H1 (cell line): ENCODE data around the gene NPSR1. TPM values are rescaled to one million over a fixed set of nuclear protein-coding genes. Genes with fewer than 3 reads are reported as not detected.

Experiments used
- CTCF ChIA-PET: fragments of 300-600 bp; sonication (Branson Sonifier 250); formaldehyde crosslinking; loops from one replicate; lab custom pipeline; 2021; ENCODE audit not compliant: partially characterized antibody; lab: Charles Lee
- POLR2A ChIA-PET: fragments of 300-600 bp; sonication (Branson Sonifier 250); formaldehyde crosslinking; loops from one replicate; lab custom pipeline; 2021; ENCODE audit warnings: inconsistent platforms; ENCODE audit not compliant: partially characterized antibody; lab: Charles Lee
- DNase-seq, 2 experiments: peaks; one replicate each; pipeline versions ENCODE4 v3.0.0 to v3.0.0-alpha.2; 2010 to 2022; ENCODE audit warnings: low spot score in 2 of 2, low read depth in 1 of 2, mixed read lengths in 1 of 2
- FAIRE-seq: peaks from 2 replicates; lab custom pipeline; 2011; peaks lifted over from hg19 to GRCh38; lab: Jason Lieb, UNC
- H2AFZ ChIP-seq: 2 replicates; pipeline ENCODE4 v1.8.1; 2012; ENCODE audit warnings: low read length, inconsistent platforms
- H2AK5ac ChIP-seq: 2 replicates; pipeline ENCODE4 v1.6.1; 2013; ENCODE audit warnings: low read depth, low read length
- H2BK120ac ChIP-seq: replicated peaks from 2 replicates; pipeline ENCODE3; 2013; ENCODE audit warnings: low read depth, low read length, inconsistent platforms
- H2BK12ac ChIP-seq: 2 replicates; pipeline ENCODE4 v1.6.1; 2013; ENCODE audit warnings: low read depth, low read length
- H2BK15ac ChIP-seq: 2 replicates; pipeline ENCODE4 v1.6.1; 2013; ENCODE audit warnings: low read length
- H2BK20ac ChIP-seq: 2 replicates; pipeline ENCODE4 v1.6.1; 2013; ENCODE audit warnings: low read length
- H2BK5ac ChIP-seq: 2 replicates; pipeline ENCODE4 v1.6.1; 2013; ENCODE audit warnings: low read depth, low read length
- H3K14ac ChIP-seq: 2 replicates; pipeline ENCODE4 v1.6.1; 2013; ENCODE audit warnings: inconsistent platforms; ENCODE audit not compliant: insufficient read length
- H3K18ac ChIP-seq: 2 replicates; pipeline ENCODE4 v1.6.1; 2013; ENCODE audit warnings: low read length; ENCODE audit errors: extremely low read depth
- H3K23ac ChIP-seq: 2 replicates; pipeline ENCODE4 v1.6.1; 2013; ENCODE audit warnings: inconsistent platforms; ENCODE audit not compliant: insufficient read length
- H3K23me2 ChIP-seq: 2 replicates; pipeline ENCODE4 v1.6.1; 2013; ENCODE audit warnings: low read depth, low read length
- H3K27ac ChIP-seq: 2 replicates; pipeline ENCODE4 v1.6.1; 2011; ENCODE audit warnings: low read depth, low read length, inconsistent platforms
- H3K27me3 ChIP-seq, 4 experiments: replicated peaks in 1 of 4; 1 replicate in 1 of 4; 2 replicates in 3 of 4; pipeline versions ENCODE4 v1.6.1 to v1.8.1; 2011 to 2013; ENCODE audit warnings: low read length in 3 of 4, mild to moderate bottlenecking in 3 of 4, inconsistent platforms in 2 of 4, mixed read lengths in 2 of 4, moderate library complexity in 1 of 4; ENCODE audit not compliant: control insufficient read depth in 3 of 4, insufficient read depth in 3 of 4; ENCODE audit errors: extremely low read depth in 1 of 4
- H3K36me3 ChIP-seq, 4 experiments: 2 replicates each; pipeline versions ENCODE4 v1.6.1 to v1.8.1; 2011 to 2013; ENCODE audit warnings: mild to moderate bottlenecking in 4 of 4, low read length in 3 of 4, moderate library complexity in 2 of 4, control low read depth in 1 of 4, inconsistent platforms in 1 of 4; ENCODE audit not compliant: insufficient read depth in 4 of 4, control insufficient read depth in 2 of 4
- H3K4ac ChIP-seq: replicated peaks from 2 replicates; pipeline ENCODE3; 2013; ENCODE audit warnings: low read length, low read depth, mixed read lengths, inconsistent platforms; ENCODE audit not compliant: insufficient read length
- H3K4me1 ChIP-seq, 4 experiments: replicated peaks in 1 of 4; 1 replicate in 1 of 4; 2 replicates in 3 of 4; pipeline versions ENCODE4 v1.6.1 to v1.8.1; 2011 to 2013; ENCODE audit warnings: low read length in 3 of 4, inconsistent platforms in 2 of 4, mixed read lengths in 1 of 4; ENCODE audit not compliant: insufficient read depth in 4 of 4, control insufficient read depth in 3 of 4
- H3K4me2 ChIP-seq, 2 experiments: 2 replicates each; pipeline versions ENCODE4 v1.6.1 to v1.8.1; 2011 to 2013; ENCODE audit warnings: low read depth in 2 of 2, low read length in 2 of 2, control low read depth in 1 of 2, inconsistent platforms in 1 of 2, mild to moderate bottlenecking in 1 of 2; ENCODE audit not compliant: insufficient read depth in 1 of 2
- H3K4me3 ChIP-seq, 4 experiments: fragments of 200-600, 300-600 bp in 1 of 4; sonication (generic), shearing (Covaris generic), sonication (Bioruptor Twin) in 1 of 4; 2 replicates each; pipeline versions ENCODE4 v1.5.1 to v1.8.1; 2011 to 2016; ENCODE audit warnings: low read length in 4 of 4, low read depth in 3 of 4, control low read depth in 2 of 4, inconsistent platforms in 2 of 4, mild to moderate bottlenecking in 2 of 4, mixed read lengths in 1 of 4, moderate library complexity in 1 of 4; ENCODE audit not compliant: insufficient read depth in 2 of 4; ENCODE audit errors: extremely low read depth in 1 of 4
- H3K56ac ChIP-seq: replicated peaks from 2 replicates; pipeline ENCODE3; 2013; ENCODE audit warnings: low read depth, mild to moderate bottlenecking, mixed read lengths, low read length, inconsistent platforms; ENCODE audit not compliant: insufficient read length
- H3K79me1 ChIP-seq: 2 replicates; pipeline ENCODE4 v1.6.1; 2013; ENCODE audit warnings: low read depth, low read length, control low read depth
- H3K79me2 ChIP-seq, 2 experiments: 2 replicates each; pipeline versions ENCODE4 v1.6.1 to v1.8.1; 2012 to 2013; ENCODE audit warnings: low read length in 2 of 2, mild to moderate bottlenecking in 2 of 2, inconsistent platforms in 1 of 2; ENCODE audit not compliant: insufficient read depth in 2 of 2, control insufficient read depth in 1 of 2
- H3K9ac ChIP-seq, 4 experiments: replicated peaks in 1 of 4; 1 replicate in 1 of 4; 2 replicates in 3 of 4; pipeline versions ENCODE4 v1.6.1 to v1.8.1; 2011 to 2013; ENCODE audit warnings: low read depth in 3 of 4, low read length in 3 of 4, control low read depth in 2 of 4, mild to moderate bottlenecking in 2 of 4, moderate library complexity in 2 of 4, inconsistent platforms in 1 of 4; ENCODE audit errors: extremely low read depth in 1 of 4
- H3K9me3 ChIP-seq, 2 experiments: 2 replicates each; pipeline versions ENCODE4 v1.6.1 to v1.8.1; 2012 to 2013; ENCODE audit warnings: mild to moderate bottlenecking in 2 of 2, moderate library complexity in 2 of 2, control low read depth in 1 of 2, inconsistent platforms in 1 of 2, low read depth in 1 of 2, low read length in 1 of 2, mixed read lengths in 1 of 2; ENCODE audit not compliant: insufficient read depth in 2 of 2
- H4K20me1 ChIP-seq, 2 experiments: replicated peaks in 1 of 2; 2 replicates each; pipeline versions ENCODE3 to v1.8.1; 2011 to 2013; ENCODE audit warnings: inconsistent platforms in 2 of 2, low read length in 2 of 2, mild to moderate bottlenecking in 1 of 2; ENCODE audit not compliant: insufficient read depth in 2 of 2, control insufficient read depth in 1 of 2
- H4K5ac ChIP-seq: 2 replicates; pipeline ENCODE4 v1.6.1; 2013; ENCODE audit warnings: low read length, low read depth, mixed read lengths, inconsistent platforms; ENCODE audit not compliant: insufficient read length
- H4K8ac ChIP-seq: 2 replicates; pipeline ENCODE4 v1.8.0; 2013; ENCODE audit warnings: mild to moderate bottlenecking, moderate library complexity, low read length, inconsistent platforms; ENCODE audit not compliant: insufficient read depth; ENCODE audit errors: extremely low read depth
- H4K91ac ChIP-seq: replicated peaks from 2 replicates; pipeline ENCODE3; 2013; ENCODE audit warnings: low read length, mixed read lengths, inconsistent platforms; ENCODE audit not compliant: insufficient read length
- ASH2L ChIP-seq: fragments of 200-600, 300-600 bp; sonication (generic); IDR thresholded peaks from one replicate; pipeline ENCODE4 v1.7.1; 2017; ENCODE audit warnings: low read length
- ATF2 ChIP-seq: IDR thresholded peaks from 2 replicates; pipeline ENCODE4 v1.6.1; 2012; ENCODE audit warnings: low read length, inconsistent platforms
- ATF3 ChIP-seq: IDR thresholded peaks from 2 replicates; pipeline ENCODE4 v1.6.1; 2011; ENCODE audit warnings: low read depth, mild to moderate bottlenecking, low read length; ENCODE audit not compliant: insufficient read depth
- CBX5 ChIP-seq: fragments of 300-800, 300-1000 bp; sonication (generic); IDR thresholded peaks from 2 replicates; pipeline ENCODE4 v1.7.1; 2016; ENCODE audit warnings: antibody characterized with exemption, low read length, low read depth
- CREB1 ChIP-seq: IDR thresholded peaks from 2 replicates; pipeline ENCODE4 v1.6.1; 2012; ENCODE audit warnings: inconsistent platforms
- GTF2F1 ChIP-seq: IDR thresholded peaks from 2 replicates; pipeline ENCODE4 v1.6.1; 2012; ENCODE audit warnings: low read depth, low read length, improper control_type of control experiment, borderline replicate concordance
- HDAC6 ChIP-seq: IDR thresholded peaks from one replicate; pipeline ENCODE4 v1.7.1; 2012; ENCODE audit warnings: low read depth, mild to moderate bottlenecking, inconsistent platforms, low read length, moderate library complexity
- JUND ChIP-seq: IDR thresholded peaks from 2 replicates; pipeline ENCODE4 v1.6.1; 2011; ENCODE audit warnings: mild to moderate bottlenecking, improper control_type of control experiment, low read length
- KDM5A ChIP-seq: fragments of 200-600 bp; IDR thresholded peaks from 2 replicates; pipeline ENCODE4 v1.7.1; 2012; ENCODE audit warnings: mild to moderate bottlenecking, low read length, inconsistent platforms, mixed read lengths
- RFX5 ChIP-seq: IDR thresholded peaks from 2 replicates; pipeline ENCODE4 v1.6.1; 2011; ENCODE audit warnings: low read depth, low read length, improper control_type of control experiment, borderline replicate concordance
- SIN3A ChIP-seq, 2 experiments: IDR thresholded peaks in 1 of 2; conservative IDR thresholded peaks in 1 of 2; 2 replicates each; pipeline ENCODE4 v1.6.1; 2011 to 2012; ENCODE audit warnings: low read length in 2 of 2, improper control_type of control experiment in 1 of 2, low read depth in 1 of 2, mild to moderate bottlenecking in 1 of 2
- SUZ12 ChIP-seq: fragments of 200-600 bp; sonication (generic); IDR thresholded peaks from 2 replicates; pipeline ENCODE4 v1.6.1; 2012; ENCODE audit warnings: mild to moderate bottlenecking, inconsistent platforms, low read length, moderate library complexity, mixed read lengths
- WGBS, 2 experiments: shearing (Covaris generic) in 1 of 2; methylation state at CpG; one replicate each; pipeline versions ENCODE4 v1.1.6 to v1.1.7; 2013 to 2015; ENCODE audit warnings: low lambda C conversion rate in 2 of 2, mixed read lengths in 2 of 2, inconsistent platforms in 1 of 2, low coverage in 1 of 2, missing lambda C conversion rate in 1 of 2; ENCODE audit not compliant: insufficient replicate concordance in 2 of 2, insufficient coverage in 1 of 2, insufficient read length in 1 of 2; ENCODE audit errors: extremely low coverage in 1 of 2, missing lambda C conversion rate in 1 of 2; 5-methylcytosine and 5-hydroxymethylcytosine counted together
- polyA plus RNA-seq, 7 experiments: library from polyadenylated mRNA; depleted of rRNA in 3 of 7; stranded (reverse) in 5 of 7; unstranded in 2 of 7; fragments of >200 nt in 5 of 7; fragments of 200-250 nt in 2 of 7; gene quantifications; 1 replicate in 5 of 7; 2 replicates in 1 of 7; 4 replicates in 1 of 7; pipeline versions ENCODE4 v1.2.1 to v1.2.3, GENCODE V29; 2011 to 2013; ENCODE audit warnings: missing spikeins in 2 of 7, mixed read lengths in 2 of 7
- total RNA-seq: library from RNA; stranded (reverse); fragmentation: NEBNext Ultra II Directional; extraction: Animal tissue kit (Norgen Biotek cat#: 25700); gene quantifications from 2 replicates; pipeline ENCODE4 v1.2.1, GENCODE V29; 2021

The NPSR1 gene
- total and polyA plus RNA-seq, 2 of the 8 experiments (the other 6 are each of a cell fraction or from before 2014, with no cell fraction given) = not detected

- Histone ChIP-seq H3K9me3 (peaks cover 16 to 19% of the 10 kb centered on the region in 2 experiments), H3K14ac (no peak overlapping the region), H3K4me2 (no peak overlapping the region), H4K20me1 (no peaks in the 10 kb centered on the region), H4K8ac (no peak overlapping the region), H4K5ac (no peak overlapping the region), H3K27me3 (no peaks in the 10 kb centered on the region), H3K4me1 (no peaks in the 10 kb centered on the region; a peak in 1 of 7 replicates), H3K27ac (no peak overlapping the region), H3K36me3 (peaks cover 0 to 3% (median 0%) of the 10 kb centered on the region in 4 experiments; a peak in 1 of 8 replicates), H2AK5ac (0 out of 2 replicates have a peak overlapping the region, but pooled peaks have one; percentile 15), H2AFZ (no peak overlapping the region), H3K4ac (no peak overlapping the region), H2BK12ac (no peak overlapping the region; the same call in 1 of the 2 replicates), H4K91ac (no peak overlapping the region), H3K23ac (no peak overlapping the region), H2BK120ac (no peak overlapping the region), H3K23me2 (peaks cover 3% of the 10 kb centered on the region; the same call in 1 of the 2 replicates), H3K56ac (no peak overlapping the region), H3K79me2 (no peaks in the 10 kb centered on the region), H2BK5ac (peak overlapping the region; percentile 83; the same call in 1 of the 2 replicates), H3K4me3 (no peak overlapping the region), H3K9ac (no peak overlapping the region), H2BK15ac (no peak overlapping the region), H3K79me1 (no peaks in the 10 kb centered on the region), H3K18ac (no peak overlapping the region), H2BK20ac (peak overlapping the region; percentile 94; the same call in 1 of the 2 replicates)
- no peak for FAIRE-seq
- 91% methylated on average over 2 of the region's 2 CpGs; no CpG with 5 or more reads in 1 of the 2 experiments for WGBS, 2 experiments
- CTCF ChIA-PET = interaction anchor here (0.6 to 1.5 kb wide), 2 partner anchors 21 to 73 kb away, joined by 3 to 4 read pairs; no protein-coding TSS in a partner anchor
- no peak for DNase-seq
- POLR2A ChIA-PET = no interaction called here
- TF ChIP-seq RFX5 (no peak), GTF2F1 (no peak), JUND (no peak), ASH2L (no peak), ATF2 (no peak), CREB1 (no peak), CBX5 (no peak), HDAC6 (no peak), KDM5A (no peak), ATF3 (no peak), SUZ12 (no peak), SIN3A (conservative IDR thresholded peaks at IDR 0.05 in 1 of 2, IDR thresholded peaks at IDR 0.05 in 1 of 2; ENCODE audit: low read depth in 1 of 2, low read length in 2 of 2) (no peak)
Observed at GRCh38 chr7:34879871-34880270, 221.9 kb downstream of the NPSR1 start.
